GM12878 (cell line): ENCODE results near the gene PRPSAP1. TPM values are rescaled to one million over a fixed set of nuclear protein-coding genes. Genes with fewer than 3 reads are reported as not detected.

Experiments
- ATAC-seq: fragments of 200-7000 bp; cut with Tn5 transposase; 3 replicates; pipeline ENCODE4 v1.9.1; 2020; ENCODE audit warnings: mild to moderate bottlenecking, moderate library complexity
- BruUV-seq: library from RNA; stranded (reverse); fragments of 400-500 nt; replicated peaks from 2 replicates; lab custom pipeline; 2021; lab: Mats Ljungman, UMichigan
- CTCF ChIA-PET: fragments of 300-600 bp; sonication (Branson Sonifier 250); formaldehyde crosslinking; extraction: SDS; loops from one replicate; lab custom pipeline; 2021; ENCODE audit warnings: inconsistent platforms; lab: Yijun Ruan, JAX
- POLR2A ChIA-PET: fragments of 350-600 bp; formaldehyde crosslinking; extraction: SDS; loops from one replicate; lab custom pipeline; 2021; ENCODE audit warnings: inconsistent platforms; lab: Charles Lee
- RAD21 ChIA-PET: fragments of 300-600 bp; sonication (Branson Sonifier 250); formaldehyde crosslinking; loops from one replicate; lab custom pipeline; 2023; ENCODE audit warnings: antibody characterized with exemption; ENCODE audit not compliant: unreplicated experiment; lab: Charles Lee
- SMC1A ChIA-PET: fragments of 300-600 bp; sonication (Branson Sonifier 250); formaldehyde crosslinking; loops from one replicate; lab custom pipeline; 2023; ENCODE audit not compliant: unreplicated experiment, uncharacterized antibody; lab: Charles Lee
- DNase-seq: peaks from one replicate; pipeline ENCODE4 v3.0.0-alpha.2; 2011; ENCODE audit warnings: low read depth, low spot score
- FAIRE-seq: peaks from 3 replicates; lab custom pipeline; 2011; peaks lifted over from hg19 to GRCh38; lab: Jason Lieb, UNC
- H2AFZ ChIP-seq: 2 replicates; pipeline ENCODE4 v1.6.0; 2011; ENCODE audit warnings: low read depth, low read length, control low read depth; ENCODE audit not compliant: control insufficient read depth
- H3K27ac ChIP-seq: 2 replicates; pipeline ENCODE4 v1.5.1; 2011; ENCODE audit warnings: control low read depth; ENCODE audit not compliant: control insufficient read depth, insufficient read depth
- H3K27me3 ChIP-seq, 2 experiments: replicated peaks in 1 of 2; 2 replicates each; pipeline versions ENCODE4 v1.6.0 to v1.6.1; 2011; ENCODE audit warnings: low read length in 1 of 2; ENCODE audit not compliant: control insufficient read depth in 2 of 2, insufficient read depth in 2 of 2
- H3K36me3 ChIP-seq, 2 experiments: 2 replicates each; pipeline ENCODE4 v1.5.1; 2011; ENCODE audit warnings: low read length in 1 of 2; ENCODE audit not compliant: control insufficient read depth in 2 of 2, insufficient read depth in 2 of 2
- H3K4me1 ChIP-seq: 2 replicates; pipeline ENCODE4 v1.6.1; 2011; ENCODE audit warnings: mild to moderate bottlenecking, low read length, moderate library complexity, mixed read lengths; ENCODE audit not compliant: control insufficient read depth, insufficient read depth
- H3K4me2 ChIP-seq: 2 replicates; pipeline ENCODE4 v1.6.0; 2011; ENCODE audit warnings: control low read depth; ENCODE audit not compliant: control insufficient read depth, insufficient read depth
- H3K4me3 ChIP-seq: fragments of 200-600 bp; sonication (generic); 2 replicates; pipeline ENCODE4 v1.5.1; 2016
- H3K79me2 ChIP-seq: 2 replicates; pipeline ENCODE4 v1.6.0; 2011; ENCODE audit warnings: low read length; ENCODE audit not compliant: control insufficient read depth, insufficient read depth
- H3K9ac ChIP-seq: 2 replicates; pipeline ENCODE4 v1.8.0; 2011; ENCODE audit warnings: low read length, control low read depth, mixed read lengths; ENCODE audit not compliant: control insufficient read depth, insufficient read depth
- H3K9me3 ChIP-seq: replicated peaks from 3 replicates; pipeline ENCODE4 v1.5.1; 2011; ENCODE audit warnings: mild to moderate bottlenecking, low read length; ENCODE audit not compliant: control insufficient read depth, insufficient read depth
- H4K20me1 ChIP-seq: 2 replicates; pipeline ENCODE4 v1.6.0; 2011; ENCODE audit not compliant: control insufficient read depth, insufficient read depth
- BMI1 ChIP-seq: fragments of 450-650 bp; IDR thresholded peaks from 2 replicates; pipeline ENCODE4 v1.6.1; 2016; ENCODE audit warnings: mild to moderate bottlenecking, moderate library complexity, borderline replicate concordance
- CEBPZ ChIP-seq: fragments of 150-350 bp; IDR thresholded peaks from 2 replicates; pipeline ENCODE4 v1.6.1; 2016; ENCODE audit warnings: low read depth, low read length
- CHD1 ChIP-seq: IDR thresholded peaks from 2 replicates; pipeline ENCODE4 v1.6.1; 2012; ENCODE audit warnings: low read depth, low read length, improper control_type of control experiment
- CHD4 ChIP-seq: fragments of 200-600 bp; sonication (generic); IDR thresholded peaks from 2 replicates; pipeline ENCODE4 v1.6.1; 2016; ENCODE audit warnings: mild to moderate bottlenecking
- EED ChIP-seq: sonication (generic); IDR thresholded peaks from 2 replicates; pipeline ENCODE4 v1.6.1; 2016; ENCODE audit warnings: antibody characterized with exemption, low read depth
- ETV6 ChIP-seq, 2 experiments: fragments of 450-650 bp in 1 of 2; IDR thresholded peaks in 1 of 2; conservative IDR thresholded peaks in 1 of 2; 2 replicates each; pipeline ENCODE4 v1.6.1; 2014; ENCODE audit warnings: antibody characterized with exemption in 1 of 2, borderline replicate concordance in 1 of 2, low read depth in 1 of 2, mild to moderate bottlenecking in 1 of 2, moderate library complexity in 1 of 2
- FOXK2 ChIP-seq: fragments of 450-650 bp; IDR thresholded peaks from 2 replicates; pipeline ENCODE4 v1.6.1; 2017; ENCODE audit warnings: mild to moderate bottlenecking, moderate library complexity
- GATAD2B ChIP-seq: fragments of 450-650 bp; conservative IDR thresholded peaks from 2 replicates; pipeline ENCODE4 v1.6.1; 2017; ENCODE audit warnings: low read depth, mild to moderate bottlenecking, moderate library complexity
- MAX ChIP-seq: IDR thresholded peaks from 2 replicates; pipeline ENCODE4 v1.6.1; 2012; ENCODE audit warnings: low read depth, low read length, improper control_type of control experiment
- SPI1 ChIP-seq: IDR thresholded peaks from 2 replicates; pipeline ENCODE4 v1.6.1; 2011; ENCODE audit warnings: low read depth, mild to moderate bottlenecking, low read length, moderate library complexity, borderline replicate concordance; ENCODE audit not compliant: insufficient read depth
- SRF ChIP-seq, 2 experiments: IDR thresholded peaks; 2 replicates each; pipeline ENCODE4 v1.6.1; 2011; ENCODE audit warnings: low read depth in 2 of 2, low read length in 2 of 2, mild to moderate bottlenecking in 1 of 2, moderate library complexity in 1 of 2
- SUZ12 ChIP-seq: fragments of 200-600 bp; sonication (generic); IDR thresholded peaks from one replicate; pipeline ENCODE4 v1.6.1; 2018; ENCODE audit warnings: antibody characterized with exemption, mild to moderate bottlenecking; ENCODE audit not compliant: unreplicated experiment
- TAF1 ChIP-seq: IDR thresholded peaks from 2 replicates; pipeline ENCODE4 v1.6.1; 2011; ENCODE audit warnings: mild to moderate bottlenecking, low read depth, low read length, borderline replicate concordance
- WGBS: methylation state at CpG from one replicate; pipeline ENCODE4 v1.1.6; 2016; ENCODE audit warnings: low lambda C conversion rate; ENCODE audit not compliant: insufficient replicate concordance, insufficient coverage; ENCODE audit errors: missing lambda C conversion rate; 5-methylcytosine and 5-hydroxymethylcytosine counted together
- in situ Hi-C: fragments of 300-500 bp; cut with MboI; formaldehyde crosslinking; loops from 9 replicates; pipeline ENCODE4 v1.14.3; 2018; ENCODE audit warnings: mixed read lengths
- intact Hi-C: fragments of 100-400 bp; cut with micrococcal nuclease; formaldehyde crosslinking; loops from one replicate; pipeline ENCODE4 v1.14.2; 2022; ENCODE audit not compliant: unreplicated experiment
- polyA plus RNA-seq, 11 experiments: library from polyadenylated mRNA; depleted of rRNA in 4 of 11; unstranded in 6 of 11; stranded (reverse) in 5 of 11; fragments of >200 nt; fragmentation: Nextera tagmentation in 4 of 11; fragmentation: Illumina TruSeq in 1 of 11; extraction: Ambion mirVana in 4 of 11; extraction: Trizol in 1 of 11; gene quantifications; 1 replicate in 1 of 11; 2 replicates in 10 of 11; pipeline versions ENCODE4 v1.2.1 to v1.2.3, GENCODE V29; 2011 to 2016; ENCODE audit warnings: inconsistent platforms in 2 of 11, missing spikeins in 2 of 11, low read depth in 1 of 11
- total RNA-seq, 4 experiments: library from RNA; depleted of rRNA in 3 of 4; stranded (reverse); fragments of >200 nt in 3 of 4; fragmentation: Illumina TruSeq in 1 of 4; extraction: Trizol in 1 of 4; gene quantifications; 2 replicates each; pipeline versions ENCODE4 v1.2.1 to v1.2.3, GENCODE V29; 2013 to 2021
- TF ChIP-seq, protein P1 (sequence below): IDR thresholded peaks from 2 replicates; pipeline ENCODE4 v1.6.1; 2011; ENCODE audit warnings: borderline replicate concordance, low read depth, mild to moderate bottlenecking, moderate library complexity, mixed read lengths, low read length; ENCODE audit not compliant: insufficient read depth; ENCODE audit errors: extremely low read length

The PRPSAP1 gene
- total and polyA plus RNA-seq, 10 of the 15 experiments (the other 5 are each of a cell fraction or from before 2014, with no cell fraction given), result 15.8 to 84.2 (median 44.2) TPM

DNA sequence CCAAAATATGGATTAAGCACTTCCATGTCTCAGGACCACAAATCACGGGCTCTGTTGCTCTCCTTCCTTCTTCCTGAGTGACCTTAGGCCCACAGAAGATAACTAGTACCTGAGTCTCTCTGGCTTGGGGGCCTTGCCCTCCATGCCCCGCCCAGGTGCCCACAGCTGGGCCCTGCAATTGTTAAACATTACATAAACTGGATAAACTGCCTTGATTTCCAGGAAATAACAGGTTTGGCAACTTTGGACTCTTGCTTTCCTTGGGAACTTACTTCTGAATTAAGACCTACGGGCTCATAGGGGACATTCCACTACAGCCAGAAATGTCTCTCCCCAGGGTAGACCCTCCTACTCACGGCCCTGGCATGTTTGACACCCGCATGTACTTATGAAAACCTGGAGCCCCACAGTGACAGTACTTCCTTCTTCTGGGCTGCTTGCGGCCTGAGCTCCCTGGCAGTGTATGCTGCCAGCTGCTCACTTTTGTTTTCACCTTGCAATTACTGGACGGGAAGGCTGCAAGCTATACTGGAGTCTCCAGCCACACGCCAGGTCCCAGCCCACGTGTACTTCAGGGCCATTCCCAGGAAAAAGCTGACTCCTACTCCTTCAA is 90.9 kb downstream of the PRPSAP1 start (continued):
- TF ChIP-seq TAF1 (peak; percentile 59; the same call in 1 of the 2 replicates), SUZ12 (no peak), ETV6 (conservative IDR thresholded peaks at IDR 0.05 in 1 of 2, IDR thresholded peaks at IDR 0.05 in 1 of 2; ENCODE audit: borderline replicate concordance in 1 of 2, low read depth in 1 of 2) (peak in 1 of 2 experiments; percentile 65; a peak in 2 of 4 replicates), MAX (0 out of 2 replicates have a peak, but pooled peaks have one; percentile 20), CHD1 (no peak)

DNA sequence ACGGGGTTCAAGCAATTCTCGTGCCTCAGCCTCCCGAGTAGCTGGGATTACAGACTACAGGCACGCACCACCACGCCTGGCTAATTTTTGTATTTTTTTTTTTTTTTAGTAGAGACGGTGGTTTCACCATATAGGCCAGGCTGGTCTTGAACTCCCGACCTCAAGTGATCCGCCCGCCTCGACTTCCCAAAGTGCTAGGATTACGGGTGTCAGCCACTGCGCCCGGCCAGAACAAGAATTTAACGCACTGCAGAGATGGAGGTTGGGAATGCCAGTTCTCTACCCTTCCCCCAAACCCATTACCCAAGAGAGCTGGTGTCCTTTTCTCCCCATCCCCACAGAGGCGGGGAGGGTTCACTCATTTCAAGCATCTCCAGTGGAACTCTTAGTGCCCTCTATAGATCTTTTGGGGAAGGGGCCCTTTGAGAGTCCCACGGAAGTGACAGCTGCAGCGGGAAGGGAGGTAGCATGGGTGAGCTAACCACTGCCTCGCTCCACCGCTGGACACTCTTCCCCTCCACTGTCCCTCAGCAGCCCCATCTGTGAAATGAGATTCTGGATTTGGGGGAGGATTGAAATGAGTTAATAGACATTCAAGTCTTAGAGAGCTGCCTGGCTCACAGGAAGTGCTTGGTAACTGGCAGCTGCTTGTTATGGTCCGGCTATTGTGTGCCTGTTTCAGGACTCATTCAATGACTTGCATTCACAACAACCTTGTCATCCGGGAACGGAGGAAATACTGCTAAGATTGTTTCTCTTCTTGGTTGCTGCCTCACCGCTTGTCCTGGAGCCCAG is 92.1 kb downstream of the PRPSAP1 start:
- ChIA-PET POLR2A (interaction anchor here (4.8 to 17.9 kb wide), 4 partner anchors 11 to 76 kb away, joined by 20 to 427 read pairs (median 212); partner anchors contain the start of gene RNF157), RAD21 (interaction anchor here (0.7 to 18.5 kb wide), 9 partner anchors 8 to 248 kb away, joined by 3 to 419 read pairs (median 19); no protein-coding TSS in a partner anchor), CTCF (interaction anchor here (0.6 to 7.9 kb wide), 9 partner anchors 10 to 411 kb away, joined by 3 to 82 read pairs (median 7); no protein-coding TSS in a partner anchor), SMC1A (interaction anchor here (0.6 to 8.3 kb wide), 12 partner anchors 11 to 138 kb away, joined by 3 to 226 read pairs (median 6); no protein-coding TSS in a partner anchor)
- no peak overlapping the region for H3K4me3 ChIP-seq
- no peaks in the 10 kb centered on the region for H3K9me3 ChIP-seq
- peak overlapping the region; percentile 63 for H3K4me2 ChIP-seq
- no peaks in the 10 kb centered on the region for H3K27me3 ChIP-seq
- no TSS peak for BruUV-seq
- peak overlapping the region; percentile 66; the same call in 1 of the 2 replicates for H3K9ac ChIP-seq
- FAIRE-seq (no peak), DNase-seq (no peak), ATAC-seq (peak; percentile 3; the same call in 1 of the 3 replicates)
- H3K4me1 ChIP-seq, result peaks cover 40% of the 10 kb centered on the region
- in situ Hi-C loops (loop anchor here (5.0 to 25.0 kb wide), 4 partner anchors 74 to 1901 kb away; partner anchors contain the start of genes SYNGR2 and UNK), intact Hi-C loops (loop anchor here (10.0 kb wide), 1 partner anchor 477 kb away; the partner anchor contains the start of gene UNK)
- H3K36me3 ChIP-seq, result no peaks in the 10 kb centered on the region
- 45% methylated on average over 23 of the region's 23 CpGs for WGBS
- H2AFZ ChIP-seq, result peak overlapping the region; percentile 52; the same call in 1 of the 2 replicates
- H3K79me2 ChIP-seq, result peaks cover 15% of the 10 kb centered on the region
- H4K20me1 ChIP-seq, result no peaks in the 10 kb centered on the region
- H3K27ac ChIP-seq, result peak overlapping the region; percentile 10
- TF ChIP-seq SRF (IDR thresholded peaks at IDR 0.05; ENCODE audit: low read depth in 2 of 2, low read length in 2 of 2) (peak; percentile 26 to 62; a peak in 2 of 4 replicates), CEBPZ (no peak), FOXK2 (no peak), GATAD2B (no peak), SPI1 (0 out of 2 replicates have a peak, but pooled peaks have one; percentile 1), CHD4 (no peak), EED (peak; percentile 34), BMI1 (no peak), TAF1 (no peak)
- TF ChIP-seq, protein P1, sequence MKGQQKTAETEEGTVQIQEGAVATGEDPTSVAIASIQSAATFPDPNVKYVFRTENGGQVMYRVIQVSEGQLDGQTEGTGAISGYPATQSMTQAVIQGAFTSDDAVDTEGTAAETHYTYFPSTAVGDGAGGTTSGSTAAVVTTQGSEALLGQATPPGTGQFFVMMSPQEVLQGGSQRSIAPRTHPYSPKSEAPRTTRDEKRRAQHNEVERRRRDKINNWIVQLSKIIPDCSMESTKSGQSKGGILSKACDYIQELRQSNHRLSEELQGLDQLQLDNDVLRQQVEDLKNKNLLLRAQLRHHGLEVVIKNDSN, result no peak
